Panc1 (cell line): Measurements from ENCODE around the gene MED13L. TPM values are rescaled to one million over a fixed set of nuclear protein-coding genes. Genes with fewer than 3 reads are reported as not detected.

Experiments
- ATAC-seq: fragments of 200-7000 bp; cut with Tn5 transposase; 2 replicates; pipeline ENCODE4 v1.9.1; 2020; ENCODE audit warnings: mild to moderate bottlenecking, moderate library complexity
- BruUV-seq: library from RNA; stranded (reverse); fragments of 400-500 nt; replicated peaks from 2 replicates; lab custom pipeline; 2021; lab: Mats Ljungman, UMichigan
- CTCF ChIA-PET: fragments of 300-600 bp; sonication (Branson Sonifier 250); formaldehyde crosslinking; loops from one replicate; lab custom pipeline; 2022; ENCODE audit warnings: antibody characterized with exemption; lab: Charles Lee
- POLR2A ChIA-PET: fragments of 300-600 bp; sonication (Branson Sonifier 250); formaldehyde crosslinking; loops from one replicate; lab custom pipeline; 2022; ENCODE audit warnings: antibody characterized with exemption; lab: Charles Lee
- DNase-seq: peaks from one replicate; pipeline ENCODE4 v3.0.0-alpha.2; 2010; ENCODE audit warnings: low read depth, low spot score
- H3K27ac ChIP-seq: 2 replicates; pipeline ENCODE4 v1.5.1; 2011; ENCODE audit warnings: mild to moderate bottlenecking, low read length, inconsistent platforms
- H3K27me3 ChIP-seq: fragments of 200-500 bp; sonication (Bioruptor generic); 2 replicates; pipeline ENCODE4 v1.6.0; 2014; ENCODE audit warnings: low read length, inconsistent platforms; ENCODE audit not compliant: control insufficient read depth, insufficient read depth
- H3K36me3 ChIP-seq: fragments of 200-500 bp; sonication (Bioruptor generic); 2 replicates; pipeline ENCODE4 v1.5.1; 2014; ENCODE audit warnings: inconsistent platforms, mild to moderate bottlenecking, low read length, moderate library complexity; ENCODE audit not compliant: control insufficient read depth, insufficient read depth
- H3K4me1 ChIP-seq: 2 replicates; pipeline ENCODE4 v1.5.1; 2011; ENCODE audit warnings: inconsistent platforms, mild to moderate bottlenecking, low read length, moderate library complexity; ENCODE audit not compliant: control insufficient read depth, insufficient read depth
- H3K4me3 ChIP-seq, 2 experiments: 2 replicates each; pipeline ENCODE4 v1.5.1; 2011 to 2012; ENCODE audit warnings: low read depth in 2 of 2, low read length in 2 of 2, mild to moderate bottlenecking in 2 of 2, inconsistent platforms in 1 of 2, moderate library complexity in 1 of 2
- H3K9me3 ChIP-seq: fragments of 200-500 bp; sonication (Bioruptor generic); 2 replicates; pipeline ENCODE4 v1.5.1; 2014; ENCODE audit warnings: low read depth, mild to moderate bottlenecking, inconsistent platforms, low read length, moderate library complexity; ENCODE audit not compliant: control insufficient read depth, insufficient read depth
- POLR2AphosphoS5 ChIP-seq: IDR thresholded peaks from 2 replicates; pipeline ENCODE4 v1.6.1; 2012; ENCODE audit warnings: mild to moderate bottlenecking, low read depth, low read length, moderate library complexity
- REST ChIP-seq, 2 experiments: IDR thresholded peaks; 2 replicates each; pipeline ENCODE4 v1.6.1; 2011 to 2012; ENCODE audit warnings: low read depth in 2 of 2, control low read depth in 1 of 2, low read length in 1 of 2, mild to moderate bottlenecking in 1 of 2, moderate library complexity in 1 of 2; ENCODE audit not compliant: insufficient read depth in 1 of 2
- SIN3A ChIP-seq: IDR thresholded peaks from 2 replicates; pipeline ENCODE4 v1.6.1; 2012; ENCODE audit warnings: low read depth, mild to moderate bottlenecking, low read length, moderate library complexity, borderline replicate concordance; ENCODE audit not compliant: insufficient read depth
- TCF7L2 ChIP-seq: IDR thresholded peaks from 2 replicates; pipeline ENCODE4 v1.6.1; 2011; ENCODE audit warnings: mild to moderate bottlenecking, low read depth, low read length, inconsistent platforms
- in situ Hi-C: cut with HindIII; loops from 2 replicates; pipeline ENCODE4 v1.10.0; 2016; ENCODE audit warnings: low sequenced_read_pairs, low pct_unique_long_range_greater_than_20kb
- intact Hi-C: fragments of 100-400 bp; cut with micrococcal nuclease; formaldehyde crosslinking; loops from one replicate; pipeline ENCODE4 v1.10.0; 2022; ENCODE audit not compliant: unreplicated experiment
- total RNA-seq: library from RNA; stranded (reverse); gene quantifications from one replicate; pipeline ENCODE4 v1.2.1, GENCODE V29; 2021; ENCODE audit not compliant: unreplicated experiment
- TF ChIP-seq, protein P1 (sequence below): fragments of 450-650 bp; IDR thresholded peaks from 2 replicates; pipeline ENCODE4 v1.5.1; 2017; ENCODE audit warnings: mild to moderate bottlenecking

The MED13L gene
- total RNA-seq, 1 experiment from 2014 or later: 170 TPM

DNA sequence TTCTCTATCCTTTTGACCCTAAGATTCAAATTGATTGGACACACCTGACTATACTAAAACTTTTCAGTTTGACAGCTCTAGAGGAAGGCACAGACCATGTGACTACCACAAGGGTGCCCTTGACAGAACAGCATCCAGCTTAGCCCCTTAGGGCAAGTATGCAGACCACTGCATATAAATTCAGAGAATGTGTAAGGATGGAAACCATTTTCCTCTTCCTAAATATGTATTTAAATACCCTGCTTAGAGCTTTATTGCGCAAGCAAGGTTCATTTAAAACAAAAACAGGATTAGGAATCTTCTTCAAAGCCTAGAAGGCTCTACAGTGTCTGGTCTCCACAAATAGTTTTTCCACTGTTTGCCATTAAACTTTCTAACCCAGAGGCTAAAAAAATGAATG lies 202.8 kb downstream of the MED13L start:
- Histone ChIP-seq H3K4me1 (peaks cover 9% of the 10 kb centered on the region), H3K27ac (no peak overlapping the region), H3K4me3 (no peak overlapping the region), H3K9me3 (no peaks in the 10 kb centered on the region), H3K36me3 (no peaks in the 10 kb centered on the region), H3K27me3 (no peaks in the 10 kb centered on the region)
- CTCF ChIA-PET: no interaction called here
- no peak for ATAC-seq
- intact Hi-C loops: no loop called here
- DNase-seq: no peak
- POLR2A ChIA-PET: no interaction called here
- BruUV-seq: no TSS peak
- in situ Hi-C loops: no loop called here
- no peak for TF ChIP-seq TCF7L2
- TF ChIP-seq REST (IDR thresholded peaks at IDR 0.05; ENCODE audit: insufficient read depth in 1 of 2, low read depth in 2 of 2, low read length in 1 of 2): no peak
- no peak for TF ChIP-seq POLR2AphosphoS5
- TF ChIP-seq SIN3A: no peak
- TF ChIP-seq, protein P1, sequence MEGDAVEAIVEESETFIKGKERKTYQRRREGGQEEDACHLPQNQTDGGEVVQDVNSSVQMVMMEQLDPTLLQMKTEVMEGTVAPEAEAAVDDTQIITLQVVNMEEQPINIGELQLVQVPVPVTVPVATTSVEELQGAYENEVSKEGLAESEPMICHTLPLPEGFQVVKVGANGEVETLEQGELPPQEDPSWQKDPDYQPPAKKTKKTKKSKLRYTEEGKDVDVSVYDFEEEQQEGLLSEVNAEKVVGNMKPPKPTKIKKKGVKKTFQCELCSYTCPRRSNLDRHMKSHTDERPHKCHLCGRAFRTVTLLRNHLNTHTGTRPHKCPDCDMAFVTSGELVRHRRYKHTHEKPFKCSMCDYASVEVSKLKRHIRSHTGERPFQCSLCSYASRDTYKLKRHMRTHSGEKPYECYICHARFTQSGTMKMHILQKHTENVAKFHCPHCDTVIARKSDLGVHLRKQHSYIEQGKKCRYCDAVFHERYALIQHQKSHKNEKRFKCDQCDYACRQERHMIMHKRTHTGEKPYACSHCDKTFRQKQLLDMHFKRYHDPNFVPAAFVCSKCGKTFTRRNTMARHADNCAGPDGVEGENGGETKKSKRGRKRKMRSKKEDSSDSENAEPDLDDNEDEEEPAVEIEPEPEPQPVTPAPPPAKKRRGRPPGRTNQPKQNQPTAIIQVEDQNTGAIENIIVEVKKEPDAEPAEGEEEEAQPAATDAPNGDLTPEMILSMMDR: no peak

DNA sequence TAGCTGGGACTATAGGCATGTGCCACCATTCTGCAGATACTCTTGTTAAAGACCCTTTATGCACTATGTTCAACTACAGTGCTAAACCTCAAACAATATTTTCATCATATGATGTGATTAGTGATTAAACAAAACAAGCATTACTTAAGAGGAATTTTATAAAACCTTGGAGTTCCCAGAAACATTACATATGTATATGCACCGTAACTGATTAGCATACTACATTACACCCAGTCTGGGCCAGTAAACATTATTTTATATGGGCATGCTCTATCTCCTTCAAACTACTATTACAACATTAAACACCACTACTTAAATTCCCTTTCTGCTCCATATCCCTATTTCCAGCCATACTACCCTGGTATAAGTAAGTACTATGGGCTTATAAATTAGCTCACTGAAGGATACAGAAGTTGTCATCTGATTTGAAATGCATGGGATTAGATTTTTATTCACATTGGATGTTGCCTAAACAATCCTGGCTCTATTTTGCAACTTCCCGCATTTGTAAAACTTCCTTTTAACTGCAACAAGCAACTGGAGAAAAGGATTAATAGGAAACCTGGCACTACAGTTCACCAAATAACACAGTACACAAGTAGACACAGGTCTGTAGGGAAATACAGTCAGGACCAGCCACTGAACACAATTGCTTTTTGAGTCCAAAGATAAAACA lies 205.8 kb downstream of the MED13L start:
- TSS peak; percentile 6 for BruUV-seq
- intact Hi-C loops: no loop called here

More for the DNA sequence above, 205.8 kb downstream of the MED13L start:
- Histone ChIP-seq H3K4me1 (peaks cover 30% of the 10 kb centered on the region), H3K27ac (peak overlapping the region; percentile 20; the same call in 1 of the 2 replicates), H3K27me3 (no peaks in the 10 kb centered on the region), H3K4me3 (no peak overlapping the region), H3K9me3 (no peaks in the 10 kb centered on the region), H3K36me3 (no peaks in the 10 kb centered on the region)
- TF ChIP-seq REST (IDR thresholded peaks at IDR 0.05; ENCODE audit: insufficient read depth in 1 of 2, low read depth in 2 of 2, low read length in 1 of 2) (no peak), TCF7L2 (no peak), POLR2AphosphoS5 (no peak)
- in situ Hi-C loops: no loop called here
- DNase-seq (no peak), ATAC-seq (no peak)
- ChIA-PET POLR2A (no interaction called here), CTCF (interaction anchor here (1.2 kb wide), 1 partner anchor 18 kb away, joined by 3 read pairs; no protein-coding TSS in a partner anchor)
